Astrocyte (in vitro differentiated cells and primary cell): ENCODE results near the gene VPS37D. TPM values are rescaled to one million over a fixed set of nuclear protein-coding genes. Genes with fewer than 3 reads are reported as not detected.

Source experiments
- DNase-seq: peaks from one replicate; pipeline ENCODE4 v3.0.0-alpha.2; 2010; ENCODE audit warnings: low read depth
- FAIRE-seq: peaks from 2 replicates; lab custom pipeline; 2011; peaks lifted over from hg19 to GRCh38; lab: Jason Lieb, UNC
- H2AFZ ChIP-seq: 2 replicates; pipeline ENCODE4 v1.6.0; 2012; ENCODE audit warnings: low read depth, low read length, inconsistent platforms
- H3K27ac ChIP-seq: 2 replicates; pipeline ENCODE4 v1.5.1; 2011; ENCODE audit warnings: low read depth, low read length, inconsistent platforms
- H3K27me3 ChIP-seq: 2 replicates; pipeline ENCODE4 v1.6.0; 2011; ENCODE audit warnings: low read length, inconsistent platforms; ENCODE audit not compliant: insufficient read depth
- H3K36me3 ChIP-seq: 2 replicates; pipeline ENCODE4 v1.5.1; 2011; ENCODE audit warnings: low read length, inconsistent platforms; ENCODE audit not compliant: insufficient read depth
- H3K4me1 ChIP-seq: 2 replicates; pipeline ENCODE4 v1.5.1; 2011; ENCODE audit warnings: low read length, inconsistent platforms; ENCODE audit not compliant: insufficient read depth
- H3K4me2 ChIP-seq: 2 replicates; pipeline ENCODE4 v1.6.0; 2012; ENCODE audit warnings: low read length, inconsistent platforms
- H3K4me3 ChIP-seq: 2 replicates; pipeline ENCODE4 v1.5.1; 2011; ENCODE audit warnings: low read depth, mild to moderate bottlenecking, low read length, inconsistent platforms; ENCODE audit not compliant: insufficient read depth
- H3K79me2 ChIP-seq: 2 replicates; pipeline ENCODE4 v1.6.0; 2012; ENCODE audit warnings: mild to moderate bottlenecking, low read length, inconsistent platforms; ENCODE audit not compliant: insufficient read depth
- H3K9ac ChIP-seq: 2 replicates; pipeline ENCODE4 v1.6.0; 2012; ENCODE audit warnings: mild to moderate bottlenecking, low read length, inconsistent platforms
- H3K9me3 ChIP-seq: 2 replicates; pipeline ENCODE4 v1.5.1; 2012; ENCODE audit warnings: low read depth, mild to moderate bottlenecking, low read length, inconsistent platforms; ENCODE audit not compliant: insufficient read depth
- H4K20me1 ChIP-seq: 2 replicates; pipeline ENCODE4 v1.6.0; 2012; ENCODE audit warnings: low read length, inconsistent platforms; ENCODE audit not compliant: insufficient read depth
- H3K27ac Mint-ChIP-seq: one replicate; pipeline ENCODE4 v1.8.0; 2021; ENCODE audit warnings: mild to moderate bottlenecking, mixed read lengths; ENCODE audit not compliant: unreplicated experiment
- H3K27me3 Mint-ChIP-seq: one replicate; pipeline ENCODE4 v1.8.0; 2021; ENCODE audit warnings: low read depth, mixed read lengths; ENCODE audit not compliant: unreplicated experiment
- H3K36me3 Mint-ChIP-seq: one replicate; pipeline ENCODE4 v1.8.0; 2021; ENCODE audit warnings: low read depth, mixed read lengths; ENCODE audit not compliant: unreplicated experiment
- H3K4me1 Mint-ChIP-seq: one replicate; pipeline ENCODE4 v1.8.0; 2021; ENCODE audit warnings: low read depth, mixed read lengths; ENCODE audit not compliant: unreplicated experiment
- H3K4me3 Mint-ChIP-seq: one replicate; pipeline ENCODE4 v1.8.0; 2021; ENCODE audit warnings: mild to moderate bottlenecking, moderate library complexity, mixed read lengths; ENCODE audit not compliant: unreplicated experiment
- H3K9me3 Mint-ChIP-seq: one replicate; pipeline ENCODE4 v1.8.0; 2021; ENCODE audit warnings: mild to moderate bottlenecking, mixed read lengths; ENCODE audit not compliant: unreplicated experiment
- EZH2 ChIP-seq: IDR thresholded peaks from 2 replicates; pipeline ENCODE4 v1.6.1; 2012; ENCODE audit warnings: mild to moderate bottlenecking, low read length, inconsistent platforms; ENCODE audit not compliant: insufficient read depth
- total RNA-seq: library from RNA; stranded (reverse); gene quantifications from 2 replicates; pipeline ENCODE4 v1.2.1, GENCODE V29; 2021
- TF ChIP-seq, protein P1 (sequence below): IDR thresholded peaks from 2 replicates; pipeline ENCODE4 v1.5.1; 2011; ENCODE audit warnings: low read depth, mild to moderate bottlenecking, inconsistent platforms, low read length, moderate library complexity; ENCODE audit not compliant: insufficient read depth

The VPS37D gene
- total RNA-seq, 1 donor from 2014 or later: 2.9 TPM

DNA sequence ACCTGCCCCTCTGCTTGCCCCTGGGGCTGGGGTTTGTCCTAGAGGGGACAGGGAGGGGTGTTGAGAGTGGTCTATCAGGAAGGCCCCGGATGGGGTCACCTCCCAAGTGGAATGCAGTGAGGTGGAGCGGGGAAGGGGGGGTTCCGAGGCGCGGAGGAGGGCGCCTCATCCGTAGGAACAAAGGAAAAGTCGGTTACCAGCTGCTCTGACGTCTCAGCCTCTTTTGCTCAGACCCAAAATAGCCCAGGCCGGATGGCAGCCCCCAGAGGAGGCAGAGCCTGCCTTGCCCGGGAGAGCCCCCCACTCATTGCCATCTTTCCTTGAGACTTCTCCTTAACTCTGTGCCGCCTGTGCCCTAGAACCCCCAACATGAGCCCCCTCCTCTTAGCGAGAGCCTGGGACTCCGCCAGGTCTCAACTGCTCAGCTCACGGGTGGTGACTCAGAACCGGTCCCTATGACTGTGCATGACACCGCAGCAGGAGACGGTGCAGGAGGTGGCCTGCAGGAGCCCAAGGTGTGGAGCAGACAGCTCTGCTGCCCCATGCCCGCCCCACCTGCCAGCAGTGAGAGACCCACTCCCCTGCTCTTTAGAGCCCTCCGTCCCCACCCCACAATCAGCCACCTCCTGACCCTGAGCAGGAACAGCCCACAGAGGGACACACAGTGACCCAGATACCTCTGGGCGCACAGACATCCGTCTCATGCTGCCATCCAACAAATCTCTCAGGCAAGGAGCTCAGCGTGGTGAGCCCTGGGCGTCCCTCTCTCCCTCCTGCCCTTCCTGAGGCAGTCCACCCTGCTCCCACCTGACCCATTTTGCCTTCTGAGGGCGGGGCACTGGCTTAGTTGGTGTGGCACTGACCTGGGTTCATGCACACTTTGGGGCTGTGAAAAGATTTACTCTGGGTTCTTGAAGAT lies 38.8 kb downstream of the VPS37D start:
- DNase-seq (peak; percentile 61), FAIRE-seq (no peak)
- Mint-ChIP-seq H3K27me3 (no peaks in the 10 kb centered on the region), H3K4me1 (peaks cover 11% of the 10 kb centered on the region), H3K27ac (no peak overlapping the region), H3K36me3 (peaks cover 17% of the 10 kb centered on the region), H3K4me3 (no peak overlapping the region), H3K9me3 (no peaks in the 10 kb centered on the region)
- H3K4me3 ChIP-seq: no peak overlapping the region
- peak overlapping the region; percentile 62 for H3K4me2 ChIP-seq
- H3K9me3 ChIP-seq: no peaks in the 10 kb centered on the region
- no peaks in the 10 kb centered on the region for H3K27me3 ChIP-seq
- peaks cover 59% of the 10 kb centered on the region for H3K79me2 ChIP-seq
- H3K4me1 ChIP-seq: peaks cover 43% of the 10 kb centered on the region
- peaks cover 80% of the 10 kb centered on the region for H4K20me1 ChIP-seq
- H3K27ac ChIP-seq: peak overlapping the region; percentile 87
- H2AFZ ChIP-seq: no peak overlapping the region
- TF ChIP-seq EZH2: no peak
- TF ChIP-seq, protein P1, sequence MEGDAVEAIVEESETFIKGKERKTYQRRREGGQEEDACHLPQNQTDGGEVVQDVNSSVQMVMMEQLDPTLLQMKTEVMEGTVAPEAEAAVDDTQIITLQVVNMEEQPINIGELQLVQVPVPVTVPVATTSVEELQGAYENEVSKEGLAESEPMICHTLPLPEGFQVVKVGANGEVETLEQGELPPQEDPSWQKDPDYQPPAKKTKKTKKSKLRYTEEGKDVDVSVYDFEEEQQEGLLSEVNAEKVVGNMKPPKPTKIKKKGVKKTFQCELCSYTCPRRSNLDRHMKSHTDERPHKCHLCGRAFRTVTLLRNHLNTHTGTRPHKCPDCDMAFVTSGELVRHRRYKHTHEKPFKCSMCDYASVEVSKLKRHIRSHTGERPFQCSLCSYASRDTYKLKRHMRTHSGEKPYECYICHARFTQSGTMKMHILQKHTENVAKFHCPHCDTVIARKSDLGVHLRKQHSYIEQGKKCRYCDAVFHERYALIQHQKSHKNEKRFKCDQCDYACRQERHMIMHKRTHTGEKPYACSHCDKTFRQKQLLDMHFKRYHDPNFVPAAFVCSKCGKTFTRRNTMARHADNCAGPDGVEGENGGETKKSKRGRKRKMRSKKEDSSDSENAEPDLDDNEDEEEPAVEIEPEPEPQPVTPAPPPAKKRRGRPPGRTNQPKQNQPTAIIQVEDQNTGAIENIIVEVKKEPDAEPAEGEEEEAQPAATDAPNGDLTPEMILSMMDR: no peak
- peak overlapping the region; percentile 76 for H3K9ac ChIP-seq
- peaks cover 12% of the 10 kb centered on the region for H3K36me3 ChIP-seq

DNA sequence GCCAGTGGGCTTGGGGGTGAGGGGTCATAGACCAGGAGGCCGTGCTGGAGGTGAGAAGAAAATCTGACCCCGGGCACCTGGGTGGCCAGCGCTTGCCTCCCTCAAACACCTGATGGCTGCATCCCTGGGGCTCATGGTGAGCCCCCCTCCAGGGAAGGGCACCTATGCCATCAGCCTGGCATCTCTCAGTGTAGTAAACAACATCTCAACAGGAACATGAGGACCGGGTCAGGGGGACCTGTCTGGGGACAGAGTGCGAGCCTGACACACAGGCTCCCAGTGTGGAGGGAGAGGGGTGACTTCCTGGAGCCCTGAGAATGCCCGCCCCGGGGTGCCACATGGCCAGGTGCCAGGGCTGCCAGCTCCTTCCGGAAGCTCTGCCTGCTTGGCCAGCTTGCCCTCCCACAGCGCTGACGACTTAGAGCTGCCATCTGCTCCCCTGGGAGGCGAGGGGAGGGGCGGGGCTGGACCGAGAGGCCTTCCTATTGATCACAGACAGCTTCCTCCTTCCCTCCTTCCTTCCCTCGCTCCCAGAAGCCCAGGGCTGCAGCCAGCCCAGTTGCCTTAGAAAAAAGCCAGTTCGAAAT lies 39.5 kb downstream of the VPS37D start:
- Histone ChIP-seq H3K9ac (peak overlapping the region; percentile 76), H3K79me2 (peaks cover 66% of the 10 kb centered on the region), H3K27ac (peak overlapping the region; percentile 87), H3K4me3 (no peak overlapping the region), H3K4me1 (peaks cover 47% of the 10 kb centered on the region), H3K27me3 (no peaks in the 10 kb centered on the region), H3K9me3 (no peaks in the 10 kb centered on the region), H3K4me2 (peak overlapping the region; percentile 62), H4K20me1 (peaks cover 81% of the 10 kb centered on the region), H3K36me3 (peaks cover 9% of the 10 kb centered on the region), H2AFZ (no peak overlapping the region)
- TF ChIP-seq, protein P1: no peak
- TF ChIP-seq EZH2: no peak
- Mint-ChIP-seq H3K9me3 (no peaks in the 10 kb centered on the region), H3K4me3 (no peak overlapping the region), H3K27me3 (no peaks in the 10 kb centered on the region), H3K27ac (no peak overlapping the region), H3K36me3 (peaks cover 12% of the 10 kb centered on the region), H3K4me1 (peaks cover 11% of the 10 kb centered on the region)
- FAIRE-seq (no peak), DNase-seq (no peak)
